ENCODE measurements around the gene GPSM1. TPM values are rescaled to one million over a fixed set of nuclear protein-coding genes. Genes with fewer than 3 reads are reported as not detected.
"Not testable (repeated sequence)": the region's sequence is repeated elsewhere in the genome, so short reads cannot be mapped to it uniquely, and the experiment has no call there.

The GPSM1 gene
- total and polyA plus RNA-seq, 10 donors, result 4.5 to 27.9 (median 12.5) TPM

DNA sequence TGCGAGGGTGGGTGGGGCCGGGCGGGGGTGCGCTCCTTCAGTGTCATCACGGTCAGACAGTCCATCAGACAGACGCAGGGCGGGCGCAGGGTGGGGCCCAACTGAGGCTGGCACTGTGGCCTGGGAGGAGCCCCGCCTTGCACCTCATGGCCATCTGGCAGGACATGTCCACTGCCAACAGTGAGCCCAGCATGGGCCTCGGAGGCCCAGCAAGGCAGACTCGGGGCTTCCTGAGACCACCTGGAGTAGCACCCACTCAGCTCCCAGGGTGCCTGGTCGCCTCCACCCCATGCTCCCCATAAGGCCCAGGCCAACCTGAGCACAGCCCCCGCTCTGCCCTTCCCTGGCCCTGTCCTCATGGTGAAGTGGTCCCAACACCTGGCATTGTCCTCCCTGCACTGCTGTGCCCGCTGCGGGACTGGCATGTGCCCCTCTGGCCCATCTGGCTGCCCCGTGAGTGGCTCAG, 8.5 kb upstream of the GPSM1 start:
- WGBS, 5 donors, result 62 to 80% (median 69%) methylated on average over 4 to 16 of the region's 16 CpGs
- TF ChIP-seq POLR2AphosphoS5 (IDR thresholded peaks at IDR 0.05) (no peak), POLR2A (IDR thresholded peaks at IDR 0.05) (no peak)
- TF ChIP-seq, protein P1, sequence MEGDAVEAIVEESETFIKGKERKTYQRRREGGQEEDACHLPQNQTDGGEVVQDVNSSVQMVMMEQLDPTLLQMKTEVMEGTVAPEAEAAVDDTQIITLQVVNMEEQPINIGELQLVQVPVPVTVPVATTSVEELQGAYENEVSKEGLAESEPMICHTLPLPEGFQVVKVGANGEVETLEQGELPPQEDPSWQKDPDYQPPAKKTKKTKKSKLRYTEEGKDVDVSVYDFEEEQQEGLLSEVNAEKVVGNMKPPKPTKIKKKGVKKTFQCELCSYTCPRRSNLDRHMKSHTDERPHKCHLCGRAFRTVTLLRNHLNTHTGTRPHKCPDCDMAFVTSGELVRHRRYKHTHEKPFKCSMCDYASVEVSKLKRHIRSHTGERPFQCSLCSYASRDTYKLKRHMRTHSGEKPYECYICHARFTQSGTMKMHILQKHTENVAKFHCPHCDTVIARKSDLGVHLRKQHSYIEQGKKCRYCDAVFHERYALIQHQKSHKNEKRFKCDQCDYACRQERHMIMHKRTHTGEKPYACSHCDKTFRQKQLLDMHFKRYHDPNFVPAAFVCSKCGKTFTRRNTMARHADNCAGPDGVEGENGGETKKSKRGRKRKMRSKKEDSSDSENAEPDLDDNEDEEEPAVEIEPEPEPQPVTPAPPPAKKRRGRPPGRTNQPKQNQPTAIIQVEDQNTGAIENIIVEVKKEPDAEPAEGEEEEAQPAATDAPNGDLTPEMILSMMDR (IDR thresholded peaks at IDR 0.05 in 8 of 11, conservative IDR thresholded peaks at IDR 0.05 in 3 of 11), result no peak
- Histone ChIP-seq H3K4me3 (no peak overlapping the region), H3K27me3 (replicated peaks in 1 of 7) (no peaks in the 10 kb centered on the region), H3K9me3 (peaks cover 0 to 24% (median 13%) of the 10 kb centered on the region in 8 donors), H3K27ac (no peak overlapping the region), H3K4me1 (peaks cover 0 to 23% (median 0%) of the 10 kb centered on the region in 6 donors), H3K36me3 (no peaks in the 10 kb centered on the region)
- intact Hi-C loops (cut with DNase I; ENCODE audit: low total_unique reads), result no loop called here
- DNase-seq, result no peak

DNA sequence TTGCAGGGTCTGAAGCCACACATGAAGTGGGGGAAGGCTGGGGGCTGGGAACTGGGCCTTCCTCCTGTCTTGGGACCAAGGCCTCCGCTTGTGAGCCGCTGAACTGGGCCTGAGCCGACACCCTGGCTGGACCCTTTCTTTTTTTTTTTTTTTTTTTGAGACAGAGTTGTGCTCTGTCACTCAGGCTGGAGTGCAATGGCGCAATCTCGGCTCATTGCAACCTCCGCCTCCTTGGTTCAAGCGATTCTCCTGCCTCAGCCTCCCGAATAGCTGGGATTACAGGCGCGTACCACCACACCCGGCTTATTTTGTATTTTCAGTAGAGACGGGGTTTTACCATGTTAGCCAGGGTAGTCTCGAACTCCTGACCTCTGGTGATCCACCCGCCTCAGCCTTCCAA, 8.1 kb upstream of the GPSM1 start:
- intact Hi-C loops (cut with DNase I; ENCODE audit: low total_unique reads); H3K36me3 ChIP-seq; DNase-seq; H3K27me3 ChIP-seq (replicated peaks in 1 of 7); H3K4me3 ChIP-seq; H3K27ac ChIP-seq: not testable (repeated sequence)
- Histone ChIP-seq H3K9me3 (peaks cover 0 to 22% (median 11%) of the 10 kb centered on the region in 8 donors), H3K4me1 (peaks cover 0 to 23% (median 0%) of the 10 kb centered on the region in 6 donors)
- WGBS, 5 donors, result 93 to 95% (median 94%) methylated on average over 14 of the region's 14 CpGs

DNA sequence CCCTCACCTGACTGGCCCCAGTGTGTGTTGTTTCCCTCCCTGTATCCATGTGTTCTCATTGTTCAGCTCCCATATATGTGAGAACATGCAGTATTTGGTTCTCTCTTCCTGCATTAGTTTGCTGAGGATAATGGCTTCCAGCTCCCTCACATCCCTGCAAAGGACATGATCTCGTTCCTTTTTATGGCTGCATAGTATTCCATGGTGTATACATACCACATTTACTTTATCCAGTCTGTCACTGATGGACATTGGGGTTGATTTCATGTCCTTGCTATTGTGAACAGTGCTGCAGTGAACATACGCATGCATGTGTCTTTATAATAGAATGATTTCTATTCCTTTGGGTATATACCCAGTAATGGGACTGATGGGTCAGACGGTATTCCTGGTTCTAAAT, 7.4 kb upstream of the GPSM1 start:
- intact Hi-C loops (cut with DNase I; ENCODE audit: low total_unique reads); H3K36me3 ChIP-seq; H3K27me3 ChIP-seq (replicated peaks in 1 of 7); H3K27ac ChIP-seq; DNase-seq; H3K4me3 ChIP-seq: not testable (repeated sequence)
- WGBS, 5 donors, result 88 to 94% (median 92%) methylated on average over 3 of the region's 3 CpGs
- Histone ChIP-seq H3K4me1 (peaks cover 0 to 23% (median 0%) of the 10 kb centered on the region in 6 donors), H3K9me3 (peaks cover 0 to 14% (median 4%) of the 10 kb centered on the region in 8 donors)

DNA sequence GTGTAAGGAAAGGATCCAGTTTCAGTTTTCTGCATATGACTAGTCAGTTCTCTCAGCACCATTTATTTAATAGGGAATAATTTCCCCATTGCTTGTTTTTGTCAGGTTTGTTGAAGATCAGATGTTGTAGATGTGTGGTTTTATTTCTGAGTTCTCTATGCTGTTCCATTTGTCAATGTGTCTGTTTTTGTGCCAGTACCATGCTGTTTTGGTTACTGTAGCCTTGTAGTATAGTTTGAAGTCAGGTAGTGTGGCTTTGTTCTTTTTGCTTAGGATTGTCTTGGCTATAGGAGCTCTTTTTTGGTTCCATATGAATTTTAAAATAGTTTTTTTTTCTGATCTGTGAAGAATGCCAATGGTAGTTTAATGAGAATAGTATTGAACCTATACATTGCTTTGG, 6.4 kb upstream of the GPSM1 start:
- DNase-seq; H3K27ac ChIP-seq; H3K9me3 ChIP-seq; intact Hi-C loops (cut with DNase I; ENCODE audit: low total_unique reads); H3K36me3 ChIP-seq; H3K4me3 ChIP-seq: not testable (repeated sequence)
- H3K4me1 ChIP-seq, result peaks cover 0 to 28% (median 1%) of the 10 kb centered on the region in 6 donors
- peaks cover 0 to 16% (median 0%) of the 10 kb centered on the region in 7 donors for H3K27me3 ChIP-seq (replicated peaks in 1 of 7)

DNA sequence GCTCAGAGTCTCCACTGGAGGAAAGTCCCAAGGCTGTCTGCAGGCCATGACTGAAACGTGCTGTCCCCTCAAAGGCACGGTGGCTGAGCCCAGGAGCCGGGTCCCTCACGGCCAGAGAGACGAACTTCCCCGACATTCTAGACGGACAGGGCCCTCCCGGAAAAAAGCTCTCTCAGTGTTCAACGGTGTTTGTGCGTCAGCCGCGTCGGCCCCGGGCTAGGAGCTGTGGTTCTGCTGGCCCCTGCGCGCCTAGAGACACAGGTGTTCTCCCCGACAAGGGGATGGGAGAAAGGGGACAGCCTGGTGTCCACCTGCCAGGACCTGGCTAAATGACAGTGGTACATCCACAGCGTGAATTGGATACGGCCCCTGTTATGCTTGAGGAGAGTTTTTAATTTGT, 5.8 kb upstream of the GPSM1 start:
- intact Hi-C loops (cut with DNase I; ENCODE audit: low total_unique reads), result no loop called here
- no peaks in the 10 kb centered on the region for H3K9me3 ChIP-seq
- H3K36me3 ChIP-seq, result no peaks in the 10 kb centered on the region
- H3K4me3 ChIP-seq, result no peak overlapping the region
- peaks cover 0 to 22% (median 0%) of the 10 kb centered on the region in 7 donors for H3K27me3 ChIP-seq (replicated peaks in 1 of 7)
- DNase-seq, result no peak
- TF ChIP-seq POLR2A (IDR thresholded peaks at IDR 0.05) (no peak), POLR2AphosphoS5 (IDR thresholded peaks at IDR 0.05) (no peak)
- TF ChIP-seq, protein P1 (IDR thresholded peaks at IDR 0.05 in 8 of 11, conservative IDR thresholded peaks at IDR 0.05 in 3 of 11), result no peak
- H3K27ac ChIP-seq, result no peak overlapping the region
- WGBS, 5 donors, result 86 to 96% (median 90%) methylated on average over 10 to 19 of the region's 19 CpGs
- H3K4me1 ChIP-seq, result peaks cover 1 to 34% (median 7%) of the 10 kb centered on the region in 6 donors
